ENCODE measurements around the gene LYRM4.

DNA sequence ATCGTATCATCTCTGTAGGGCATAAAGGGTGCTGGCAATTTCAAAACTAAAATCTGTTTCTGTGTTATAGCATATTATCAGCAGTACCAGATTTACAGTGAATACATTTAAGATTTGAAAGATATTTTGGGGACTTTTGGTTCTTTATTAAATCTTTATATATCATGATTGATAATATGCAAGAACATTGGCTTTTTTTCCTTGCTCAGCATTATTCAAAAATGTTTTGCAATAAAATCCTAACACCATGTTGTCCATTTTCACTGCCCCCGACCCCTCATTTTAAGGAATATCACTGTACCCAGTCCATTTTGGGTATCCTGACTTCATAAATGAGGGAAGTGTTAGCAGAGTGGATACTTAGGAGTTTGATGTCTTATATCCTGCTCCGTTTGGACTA lies 16.8 kb upstream of the LYRM4 start:
- TF ChIP-seq CTCF (IDR thresholded peaks at IDR 0.05 in 4 of 5, conservative IDR thresholded peaks at IDR 0.05 in 1 of 5) (no peak), POLR2A (IDR thresholded peaks at IDR 0.05) (no peak)

Data from gastrocnemius medialis (tissue), 4 donors.